Measurements from ENCODE around the gene BECN2.

Gene BECN2, protein sequence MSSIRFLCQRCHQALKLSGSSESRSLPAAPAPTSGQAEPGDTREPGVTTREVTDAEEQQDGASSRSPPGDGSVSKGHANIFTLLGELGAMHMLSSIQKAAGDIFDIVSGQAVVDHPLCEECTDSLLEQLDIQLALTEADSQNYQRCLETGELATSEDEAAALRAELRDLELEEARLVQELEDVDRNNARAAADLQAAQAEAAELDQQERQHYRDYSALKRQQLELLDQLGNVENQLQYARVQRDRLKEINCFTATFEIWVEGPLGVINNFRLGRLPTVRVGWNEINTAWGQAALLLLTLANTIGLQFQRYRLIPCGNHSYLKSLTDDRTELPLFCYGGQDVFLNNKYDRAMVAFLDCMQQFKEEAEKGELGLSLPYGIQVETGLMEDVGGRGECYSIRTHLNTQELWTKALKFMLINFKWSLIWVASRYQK

DNA sequence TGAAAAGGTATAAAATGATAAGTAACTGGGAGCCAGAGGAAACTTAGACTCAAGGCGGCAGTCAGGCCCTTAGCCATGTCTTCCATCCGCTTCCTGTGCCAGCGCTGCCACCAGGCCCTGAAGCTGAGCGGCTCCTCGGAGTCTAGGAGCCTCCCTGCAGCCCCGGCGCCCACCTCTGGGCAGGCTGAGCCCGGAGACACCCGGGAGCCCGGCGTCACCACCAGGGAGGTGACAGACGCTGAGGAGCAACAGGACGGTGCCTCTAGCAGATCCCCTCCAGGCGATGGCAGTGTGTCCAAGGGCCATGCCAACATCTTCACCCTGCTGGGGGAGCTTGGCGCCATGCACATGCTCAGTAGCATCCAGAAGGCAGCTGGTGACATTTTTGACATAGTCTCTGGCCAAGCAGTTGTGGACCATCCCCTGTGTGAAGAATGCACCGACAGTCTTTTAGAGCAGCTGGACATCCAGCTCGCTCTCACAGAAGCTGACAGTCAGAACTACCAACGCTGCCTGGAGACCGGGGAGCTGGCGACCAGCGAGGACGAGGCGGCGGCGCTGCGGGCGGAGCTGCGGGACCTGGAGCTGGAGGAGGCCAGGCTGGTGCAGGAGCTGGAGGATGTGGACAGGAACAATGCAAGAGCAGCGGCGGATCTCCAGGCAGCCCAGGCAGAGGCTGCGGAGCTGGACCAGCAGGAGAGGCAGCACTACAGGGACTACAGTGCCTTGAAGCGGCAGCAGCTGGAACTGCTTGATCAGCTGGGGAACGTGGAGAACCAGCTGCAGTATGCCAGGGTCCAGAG, at the start of gene BECN2:
BECN2 (plus strand) TSS at position 76 of the 803 bp plus-strand sequence; CDS start at position 76, 0 bp downstream.
- no peak for DNase-seq

- no peak for DNase-seq
Measured at GRCh38 chr1:241916196-241916595, 41.4 kb upstream of the BECN2 start.

GRCh38 chr1:241917487-241917886, 40.1 kb upstream of the BECN2 start:
- no peak for DNase-seq

GRCh38 chr1:241918879-241919278, 38.7 kb upstream of the BECN2 start:
- no peak for DNase-seq

GRCh38 chr1:241924080-241924808, 33.3 kb upstream of the BECN2 start:
- no peak for DNase-seq

DNA sequence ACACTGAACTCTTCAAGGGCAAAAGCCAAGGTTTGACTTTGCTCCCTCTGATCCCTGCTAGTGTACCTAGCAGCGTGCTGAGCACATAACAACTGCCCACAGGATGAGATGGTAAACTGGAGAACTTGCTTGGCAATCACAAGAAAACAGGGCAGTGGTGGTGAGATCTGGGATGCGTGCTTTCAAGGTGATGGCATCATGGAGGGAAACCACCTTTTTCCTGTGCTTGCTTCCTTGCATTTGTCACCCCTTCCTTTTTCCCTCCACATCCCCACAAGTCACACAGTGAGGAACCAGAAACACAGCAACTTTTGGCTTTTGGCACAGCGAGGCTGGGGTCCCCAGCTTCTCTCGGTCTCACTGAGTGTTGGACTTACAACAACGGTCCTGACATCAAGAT, 31.4 kb upstream of the BECN2 start:
- DNase-seq = no peak

GRCh38 chr1:241927321-241927720, 30.2 kb upstream of the BECN2 start:
- DNase-seq = no peak

- no peak for DNase-seq
Measured at GRCh38 chr1:241932845-241933244, 24.7 kb upstream of the BECN2 start.

DNA sequence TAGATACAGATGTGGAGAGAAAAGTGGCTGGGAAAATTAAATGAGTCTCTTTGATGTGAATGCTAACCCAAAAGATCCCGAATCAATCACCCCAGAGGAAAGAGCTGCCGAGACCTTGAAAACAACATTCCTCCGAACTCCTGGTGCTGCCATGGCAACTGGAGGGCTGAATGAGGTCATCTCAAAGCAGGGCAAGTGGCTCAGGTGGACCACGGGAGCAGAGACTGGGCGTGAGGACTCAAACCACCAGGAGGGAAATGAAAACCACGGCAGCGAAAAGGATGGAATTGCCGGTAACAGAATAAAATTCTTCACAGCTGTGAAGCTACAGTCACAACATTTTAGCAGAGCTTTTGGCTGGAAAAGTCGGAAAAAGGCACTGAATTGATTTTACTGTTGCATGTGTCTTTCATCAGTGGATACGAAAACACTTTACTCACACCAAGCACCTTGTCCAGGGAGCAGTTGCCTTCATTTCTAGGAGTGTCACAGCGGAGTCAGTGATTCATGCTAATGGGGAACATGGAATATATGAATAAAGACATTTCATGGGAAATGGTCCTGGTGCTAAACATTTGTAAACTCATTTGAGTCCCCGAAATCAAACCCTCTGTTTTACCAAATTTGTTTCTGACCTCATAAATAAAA, 23.2 kb upstream of the BECN2 start:
- no peak for DNase-seq

DNA sequence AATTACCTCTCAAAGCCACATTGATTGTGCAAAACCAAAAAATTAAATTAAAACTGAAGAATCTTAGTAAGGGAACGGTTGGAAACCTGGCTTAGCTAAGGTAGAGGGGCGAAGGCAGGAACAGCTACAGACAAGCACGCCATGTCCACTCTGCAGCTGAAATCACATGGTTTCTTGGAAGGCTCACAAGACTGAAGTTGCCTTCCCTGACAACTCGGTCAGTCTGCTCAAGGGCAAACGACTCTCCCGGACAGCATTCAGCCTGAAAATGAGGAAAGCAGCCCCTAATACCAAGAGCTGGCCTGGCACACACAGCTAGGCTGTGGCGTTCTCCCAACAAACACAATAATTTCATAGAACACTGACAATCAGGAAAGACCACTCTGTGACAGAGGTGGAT, 22.7 kb upstream of the BECN2 start:
- DNase-seq = no peak

DNA sequence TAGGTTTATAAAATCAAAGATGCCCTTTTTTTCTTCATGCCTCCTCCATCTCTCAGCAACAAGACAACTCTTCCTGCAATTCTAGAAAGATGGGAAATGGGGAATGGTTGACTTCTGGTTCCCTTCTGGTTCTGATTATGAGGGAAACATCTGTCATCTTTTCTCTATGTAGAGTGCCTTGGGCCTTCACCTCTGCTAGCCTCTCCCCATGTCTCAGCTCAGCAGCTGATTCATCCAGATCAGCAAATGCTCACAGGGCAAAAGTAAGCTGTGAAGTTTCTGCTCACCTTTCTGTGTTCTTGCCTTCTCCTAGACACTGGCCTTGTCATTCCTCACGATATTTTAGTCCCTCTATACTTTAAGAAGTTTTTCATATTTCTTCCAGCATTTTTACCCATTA, 17.8 kb upstream of the BECN2 start:
- DNase-seq = no peak

DNA sequence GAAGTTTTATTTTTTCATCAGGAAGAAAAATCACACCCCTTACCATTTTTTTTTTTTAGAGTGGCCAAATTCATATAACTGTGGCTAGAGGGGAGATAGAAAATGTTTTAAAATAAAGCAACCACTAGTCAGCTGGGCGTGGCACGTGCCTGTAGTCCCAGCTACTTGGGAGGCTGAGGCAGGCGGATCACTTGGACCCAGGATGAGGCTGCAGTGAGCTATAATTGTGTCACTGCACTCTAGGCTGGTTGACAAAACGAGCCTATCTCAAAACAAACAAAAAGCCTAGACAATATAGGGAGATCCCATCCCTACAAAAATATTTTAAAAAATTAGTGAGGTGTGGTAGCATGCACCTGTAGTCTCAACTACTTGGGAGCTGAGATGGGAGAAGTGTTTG, 14.8 kb upstream of the BECN2 start:
- no peak for DNase-seq

DNA sequence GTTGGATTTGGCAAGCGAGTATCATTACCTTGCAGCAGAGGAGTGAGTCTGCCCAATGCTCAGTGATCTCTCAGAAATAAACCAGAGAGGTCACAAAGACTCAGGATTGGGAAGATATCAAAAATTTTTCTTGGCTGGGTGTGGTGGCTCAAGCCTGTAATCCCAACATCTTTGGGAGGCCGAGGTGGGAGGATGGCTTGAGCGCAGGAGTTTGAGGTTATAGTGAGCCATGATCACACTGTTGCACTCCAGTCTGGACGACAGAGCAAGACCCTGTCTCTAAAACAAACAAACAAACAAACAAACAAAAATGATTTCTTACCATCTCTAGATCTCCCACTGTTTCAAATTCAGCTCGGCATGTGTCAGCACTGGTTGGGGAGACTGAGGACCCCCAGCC, 13.3 kb upstream of the BECN2 start:
- no peak for DNase-seq

- DNase-seq = no peak
Measured at GRCh38 chr1:241947354-241947753, 10.2 kb upstream of the BECN2 start.

- no peak for DNase-seq
Measured at GRCh38 chr1:241950390-241950789, 7.2 kb upstream of the BECN2 start.

- no peak for DNase-seq
Measured at GRCh38 chr1:241962153-241962552, 4.6 kb downstream of the BECN2 start.

- DNase-seq = no peak
Measured at GRCh38 chr1:241963722-241964121, 6.2 kb downstream of the BECN2 start.

GRCh38 chr1:241964550-241965282, 7.1 kb downstream of the BECN2 start:
- no peak for DNase-seq

- no peak for DNase-seq
Measured at GRCh38 chr1:241968611-241969010, 11.0 kb downstream of the BECN2 start.

DNA sequence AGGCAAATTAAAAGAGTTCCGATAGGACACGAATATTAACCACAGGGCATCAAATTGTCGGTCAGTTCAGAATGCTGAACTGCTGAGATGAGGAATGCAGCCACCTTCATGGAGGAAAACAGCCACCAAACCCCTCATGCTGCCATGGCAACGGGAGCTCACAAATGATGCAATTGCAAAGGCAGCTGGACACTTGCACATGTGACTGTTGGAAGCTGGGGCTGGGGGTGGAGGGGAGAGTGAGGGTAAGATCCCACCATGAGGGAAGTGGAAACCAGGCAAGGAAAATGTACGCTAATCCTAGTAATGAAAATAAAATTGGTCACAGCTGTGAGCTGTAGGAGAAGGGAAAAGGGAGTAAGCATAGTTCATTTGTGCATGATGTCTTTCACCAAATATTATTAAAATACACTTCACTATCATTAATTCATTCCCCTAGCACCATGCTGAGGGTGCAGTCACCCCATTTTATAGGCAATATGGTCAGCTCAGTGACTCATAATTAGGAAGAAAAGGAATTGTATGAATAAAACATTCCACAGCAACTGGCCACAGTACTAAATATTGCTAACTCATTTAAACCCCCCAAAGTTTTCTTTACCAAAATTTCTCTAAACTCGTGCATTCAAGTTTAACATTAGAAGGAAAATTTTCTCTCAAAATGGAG, 15.3 kb downstream of the BECN2 start:
- no peak for DNase-seq

DNA sequence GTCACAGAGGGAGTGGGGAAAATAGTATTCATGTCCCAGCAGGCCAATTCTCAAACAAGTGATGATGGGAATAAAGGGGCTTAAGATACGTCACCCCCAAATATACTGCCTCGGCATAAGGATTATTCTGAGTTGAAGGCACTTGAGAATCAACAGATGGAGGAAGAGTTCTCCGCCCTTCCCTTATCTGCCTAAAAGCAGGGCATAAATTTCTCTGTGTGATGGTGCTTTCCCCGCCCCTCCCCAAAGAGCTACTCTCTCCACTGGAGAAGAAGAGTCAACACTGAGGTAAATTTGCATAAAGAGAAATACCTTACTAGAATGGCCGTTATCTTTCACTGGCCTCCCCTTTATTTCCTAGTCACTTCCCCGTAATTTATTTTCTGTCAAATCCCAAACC, 18.7 kb downstream of the BECN2 start:
- no peak for DNase-seq

- DNase-seq = no peak
Measured at GRCh38 chr1:241979071-241979470, 21.5 kb downstream of the BECN2 start.

All from stimulated activated CD4-positive, alpha-beta T cell treated with anti-CD3 and anti-CD28 coated beads, Interleukin-12 subunit alpha, Interleukin-12 subunit beta, amount 100 ng/mL, for 4 hours (primary cell).